Fibroblast of pulmonary artery (primary cell): ENCODE data around the gene TIMM13.

Source experiments
- DNase-seq: peaks from one replicate; pipeline ENCODE4 v3.0.0-alpha.2; 2010; ENCODE audit warnings: low read depth
- H3K4me3 ChIP-seq: replicated peaks from 2 replicates; pipeline ENCODE4 v1.5.1; 2011; ENCODE audit warnings: low read depth, mild to moderate bottlenecking, control low read depth, low read length, moderate library complexity
- CTCF ChIP-seq: IDR thresholded peaks from 2 replicates; pipeline ENCODE4 v1.5.1; 2011; ENCODE audit warnings: mild to moderate bottlenecking, control low read depth, low read length, inconsistent platforms; ENCODE audit errors: missing control alignments

Gene TIMM13

GRCh38 chr19:2380567-2380966 is 46.8 kb downstream of the TIMM13 start:
- TF ChIP-seq CTCF, result no peak
- no peak overlapping the region for H3K4me3 ChIP-seq
- no peak for DNase-seq

GRCh38 chr19:2376784-2377519 is 50.4 kb downstream of the TIMM13 start:
- DNase-seq, result no peak

More at GRCh38 chr19:2376784-2377519, 50.4 kb downstream of the TIMM13 start:
- TF ChIP-seq CTCF, result no peak
- H3K4me3 ChIP-seq, result no peak overlapping the region
